ENCODE results near the gene BAHCC1. TPM values are rescaled to one million over a fixed set of nuclear protein-coding genes. Genes with fewer than 3 reads are reported as not detected.
A peak's percentile ranks its signal among the peaks of the same experiment; 100 is the strongest.
"Not testable (repeated sequence)": the region's sequence is repeated elsewhere in the genome, so short reads cannot be mapped to it uniquely, and the experiment has no call there.

The BAHCC1 gene
- total RNA-seq, 1 donor from 2014 or later, result 61.3 TPM

GRCh38 chr17:81349397-81350319 lies 45.6 kb upstream of the BAHCC1 start:
- no peaks in the 10 kb centered on the region for H3K9me3 Mint-ChIP-seq
- DNase-seq (ENCODE audit: low read depth, low spot score), result no peak
- H3K4me1 Mint-ChIP-seq, result peaks cover 36% of the 10 kb centered on the region
- no peak for TF ChIP-seq CTCF (conservative IDR thresholded peaks at IDR 0.05)
- H3K4me3 Mint-ChIP-seq, result peak overlapping the region; percentile 73
- H3K27ac Mint-ChIP-seq (ENCODE audit: unreplicated experiment), result no peak overlapping the region
- peaks cover 3% of the 10 kb centered on the region for H3K27me3 Mint-ChIP-seq (ENCODE audit: low read depth)
- H3K36me3 Mint-ChIP-seq (ENCODE audit: low read depth), result no peaks in the 10 kb centered on the region

GRCh38 chr17:81350320-81350890 lies 44.9 kb upstream of the BAHCC1 start:
- Mint-ChIP-seq H3K27me3 (ENCODE audit: low read depth) (no peaks in the 10 kb centered on the region), H3K4me1 (peaks cover 36% of the 10 kb centered on the region), H3K4me3 (peak overlapping the region; percentile 73), H3K27ac (ENCODE audit: unreplicated experiment) (no peak overlapping the region), H3K36me3 (ENCODE audit: low read depth) (no peaks in the 10 kb centered on the region), H3K9me3 (no peaks in the 10 kb centered on the region)
- DNase-seq (ENCODE audit: low read depth, low spot score), result no peak
- no peak for TF ChIP-seq CTCF (conservative IDR thresholded peaks at IDR 0.05)

GRCh38 chr17:81351329-81352052 lies 43.8 kb upstream of the BAHCC1 start:
- not testable (repeated sequence) for H3K27me3 Mint-ChIP-seq (ENCODE audit: low read depth); H3K36me3 Mint-ChIP-seq (ENCODE audit: low read depth); DNase-seq (ENCODE audit: low read depth, low spot score); H3K27ac Mint-ChIP-seq (ENCODE audit: unreplicated experiment); H3K9me3 Mint-ChIP-seq
- peaks cover 36% of the 10 kb centered on the region for H3K4me1 Mint-ChIP-seq
- peak overlapping the region; percentile 52 for H3K4me3 Mint-ChIP-seq

- not testable (repeated sequence) for H3K4me3 Mint-ChIP-seq; H3K27me3 Mint-ChIP-seq (ENCODE audit: low read depth); H3K9me3 Mint-ChIP-seq; H3K36me3 Mint-ChIP-seq (ENCODE audit: low read depth); DNase-seq (ENCODE audit: low read depth, low spot score); H3K27ac Mint-ChIP-seq (ENCODE audit: unreplicated experiment)
- peaks cover 33% of the 10 kb centered on the region for H3K4me1 Mint-ChIP-seq
Observed at GRCh38 chr17:81352056-81352455, 43.2 kb upstream of the BAHCC1 start.

- H3K9me3 Mint-ChIP-seq, result no peaks in the 10 kb centered on the region
- no peak for DNase-seq (ENCODE audit: low read depth, low spot score)
- H3K36me3 Mint-ChIP-seq (ENCODE audit: low read depth), result no peaks in the 10 kb centered on the region
- no peaks in the 10 kb centered on the region for H3K27me3 Mint-ChIP-seq (ENCODE audit: low read depth)
- peaks cover 30% of the 10 kb centered on the region for H3K4me1 Mint-ChIP-seq
- H3K4me3 Mint-ChIP-seq, result no peak overlapping the region
- H3K27ac Mint-ChIP-seq (ENCODE audit: unreplicated experiment), result no peak overlapping the region
- TF ChIP-seq CTCF (conservative IDR thresholded peaks at IDR 0.05), result no peak
Observed at GRCh38 chr17:81354252-81354953, 40.9 kb upstream of the BAHCC1 start.

- Mint-ChIP-seq H3K4me3 (no peak overlapping the region), H3K4me1 (peaks cover 24% of the 10 kb centered on the region), H3K27me3 (ENCODE audit: low read depth) (no peaks in the 10 kb centered on the region), H3K36me3 (ENCODE audit: low read depth) (no peaks in the 10 kb centered on the region), H3K9me3 (no peaks in the 10 kb centered on the region), H3K27ac (ENCODE audit: unreplicated experiment) (no peak overlapping the region)
- DNase-seq (ENCODE audit: low read depth, low spot score), result no peak
- TF ChIP-seq CTCF (conservative IDR thresholded peaks at IDR 0.05), result no peak
Observed at GRCh38 chr17:81354954-81355347, 40.3 kb upstream of the BAHCC1 start.
